Fibroblast of the aortic adventitia (primary cell): ENCODE results near the gene SF3B1. TPM values are rescaled to one million over a fixed set of nuclear protein-coding genes. Genes with fewer than 3 reads are reported as not detected.
"Not testable (repeated sequence)": the region's sequence is repeated elsewhere in the genome, so short reads cannot be mapped to it uniquely, and the experiment has no call there.

Experiments
- DNase-seq: peaks from one replicate; pipeline ENCODE4 v3.0.0-alpha.2; 2010; ENCODE audit warnings: low read depth
- H3K4me3 ChIP-seq: 2 replicates; pipeline ENCODE4 v1.5.1; 2011; ENCODE audit warnings: low read depth, mild to moderate bottlenecking, control low read depth, low read length, moderate library complexity
- total RNA-seq: library from RNA; depleted of rRNA; stranded (reverse); fragments of >200 nt; gene quantifications from 2 replicates; pipeline ENCODE4 v1.2.3, GENCODE V29; 2012; ENCODE audit warnings: low replicate concordance
- TF ChIP-seq, protein P1 (sequence below): IDR thresholded peaks from 2 replicates; pipeline ENCODE4 v1.5.1; 2011; ENCODE audit warnings: mild to moderate bottlenecking, low read length, control low read depth, inconsistent platforms; ENCODE audit not compliant: insufficient read depth

SF3B1 gene
- total RNA-seq, 1 donor: 243 TPM

DNA sequence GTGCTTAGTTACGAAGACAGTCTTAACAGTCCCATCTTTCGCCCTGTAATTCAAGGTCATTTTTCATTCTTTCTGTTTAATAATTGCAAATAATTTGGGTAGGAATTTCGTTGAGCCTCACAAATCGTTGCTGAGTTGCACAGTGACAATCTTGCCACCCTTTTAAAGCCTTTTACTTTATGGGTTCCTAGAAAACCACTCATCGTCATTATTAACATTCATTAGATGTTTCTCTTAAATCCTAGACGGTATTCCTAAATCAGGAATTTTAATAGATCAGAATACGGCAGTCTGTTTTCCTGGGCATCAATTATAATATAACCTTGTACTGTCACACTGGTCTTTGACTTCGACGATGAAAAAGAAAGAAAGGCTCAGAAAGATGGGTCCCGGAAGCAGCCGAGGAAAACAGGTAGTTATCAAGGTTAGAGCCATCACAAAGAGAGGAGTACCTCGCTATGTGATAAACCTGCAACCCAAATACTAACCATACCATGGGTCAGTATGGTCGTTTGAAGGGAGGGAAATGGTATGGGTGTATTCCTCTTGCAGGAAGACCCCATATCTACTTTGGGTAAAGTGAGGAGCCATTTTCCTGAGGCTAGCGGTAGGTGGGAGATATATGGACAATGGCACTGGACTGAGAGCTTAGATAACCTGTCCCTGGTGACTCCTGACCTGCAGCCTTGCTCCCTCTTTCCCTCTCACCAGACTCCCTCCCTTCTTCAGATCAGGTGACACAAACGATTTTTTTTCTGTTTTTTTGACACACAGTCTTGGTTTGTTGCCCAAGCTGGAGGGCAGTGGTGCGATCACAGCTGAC, 981 bp upstream of the SF3B1 start:
- peak overlapping the region; percentile 86 for H3K4me3 ChIP-seq
- TF ChIP-seq, protein P1, sequence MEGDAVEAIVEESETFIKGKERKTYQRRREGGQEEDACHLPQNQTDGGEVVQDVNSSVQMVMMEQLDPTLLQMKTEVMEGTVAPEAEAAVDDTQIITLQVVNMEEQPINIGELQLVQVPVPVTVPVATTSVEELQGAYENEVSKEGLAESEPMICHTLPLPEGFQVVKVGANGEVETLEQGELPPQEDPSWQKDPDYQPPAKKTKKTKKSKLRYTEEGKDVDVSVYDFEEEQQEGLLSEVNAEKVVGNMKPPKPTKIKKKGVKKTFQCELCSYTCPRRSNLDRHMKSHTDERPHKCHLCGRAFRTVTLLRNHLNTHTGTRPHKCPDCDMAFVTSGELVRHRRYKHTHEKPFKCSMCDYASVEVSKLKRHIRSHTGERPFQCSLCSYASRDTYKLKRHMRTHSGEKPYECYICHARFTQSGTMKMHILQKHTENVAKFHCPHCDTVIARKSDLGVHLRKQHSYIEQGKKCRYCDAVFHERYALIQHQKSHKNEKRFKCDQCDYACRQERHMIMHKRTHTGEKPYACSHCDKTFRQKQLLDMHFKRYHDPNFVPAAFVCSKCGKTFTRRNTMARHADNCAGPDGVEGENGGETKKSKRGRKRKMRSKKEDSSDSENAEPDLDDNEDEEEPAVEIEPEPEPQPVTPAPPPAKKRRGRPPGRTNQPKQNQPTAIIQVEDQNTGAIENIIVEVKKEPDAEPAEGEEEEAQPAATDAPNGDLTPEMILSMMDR: no peak
- DNase-seq: no peak

DNA sequence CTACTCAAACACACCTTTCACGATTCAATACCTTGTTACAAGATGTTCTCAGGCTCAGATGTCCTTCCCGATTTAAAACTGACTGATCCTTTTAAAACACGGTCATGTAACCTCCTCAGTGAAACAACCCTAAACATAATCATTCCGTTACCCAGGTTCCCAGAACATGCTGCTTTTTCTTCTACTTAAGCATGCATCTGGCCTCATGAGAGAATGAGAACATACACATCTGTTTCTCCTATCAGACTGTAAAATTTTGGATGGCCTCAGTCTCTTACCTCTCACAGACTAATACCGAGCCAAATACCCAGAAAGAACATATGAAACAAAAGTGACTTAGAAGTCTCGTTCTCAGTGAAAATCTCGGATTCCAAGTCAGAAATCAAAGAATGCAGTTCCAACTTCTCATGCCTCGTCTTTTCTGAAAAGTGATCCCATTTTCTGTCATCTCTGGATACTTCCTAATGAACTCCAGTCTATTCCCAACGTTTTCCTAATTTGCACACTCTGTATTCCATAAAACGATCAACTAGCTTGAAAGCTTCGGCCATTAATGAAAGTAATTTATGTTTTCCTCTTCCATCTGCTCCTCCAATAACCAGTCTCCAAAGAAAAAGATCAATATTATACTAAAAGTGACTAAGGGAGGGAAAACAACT, 919 bp downstream of the SF3B1 start:
- peak overlapping the region; percentile 89 for H3K4me3 ChIP-seq
- TF ChIP-seq, protein P1: no peak
- peak; percentile 32 for DNase-seq

DNA sequence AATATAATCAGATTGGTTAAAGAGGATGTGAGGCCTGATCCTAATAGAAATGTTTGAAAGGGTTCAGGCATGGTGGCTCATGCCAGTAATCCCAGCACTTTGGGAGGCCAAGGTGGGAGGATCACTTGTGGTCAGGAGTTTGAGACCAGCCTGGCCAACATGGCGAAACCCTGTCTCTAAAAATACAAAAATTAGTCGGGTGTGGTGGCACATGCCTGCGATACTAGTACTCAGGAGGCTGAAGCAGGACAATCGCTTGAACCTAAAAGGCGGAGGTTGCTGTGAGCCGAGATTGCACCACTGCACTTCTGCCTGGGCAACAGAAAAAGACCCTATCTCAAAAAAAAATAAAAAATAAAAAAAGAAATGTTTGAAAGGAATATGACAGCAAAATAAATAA, 2.3 kb downstream of the SF3B1 start:
- not testable (repeated sequence) for DNase-seq
- peak overlapping the region; percentile 40 for H3K4me3 ChIP-seq

DNA sequence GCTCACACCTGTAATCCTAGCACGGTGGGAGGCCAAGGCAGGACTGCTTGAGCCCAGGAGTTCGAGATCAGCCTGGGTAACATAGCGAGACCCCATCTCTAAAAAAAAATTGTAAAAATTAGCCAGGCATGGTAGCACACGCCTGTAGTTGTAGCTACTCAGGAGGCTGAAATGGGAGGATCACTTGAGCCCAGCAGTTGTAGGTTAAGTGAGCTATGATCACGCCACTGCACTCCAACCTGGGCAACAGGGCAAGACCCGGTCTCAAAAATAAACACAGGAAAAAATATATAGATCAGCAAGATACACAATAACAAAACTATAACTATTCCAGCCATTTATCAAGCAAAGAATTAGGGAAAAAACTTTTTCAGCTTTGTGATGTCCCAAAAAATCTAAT, 3.0 kb downstream of the SF3B1 start:
- H3K4me3 ChIP-seq: no peak overlapping the region
- DNase-seq: no peak
- TF ChIP-seq, protein P1: no peak

DNA sequence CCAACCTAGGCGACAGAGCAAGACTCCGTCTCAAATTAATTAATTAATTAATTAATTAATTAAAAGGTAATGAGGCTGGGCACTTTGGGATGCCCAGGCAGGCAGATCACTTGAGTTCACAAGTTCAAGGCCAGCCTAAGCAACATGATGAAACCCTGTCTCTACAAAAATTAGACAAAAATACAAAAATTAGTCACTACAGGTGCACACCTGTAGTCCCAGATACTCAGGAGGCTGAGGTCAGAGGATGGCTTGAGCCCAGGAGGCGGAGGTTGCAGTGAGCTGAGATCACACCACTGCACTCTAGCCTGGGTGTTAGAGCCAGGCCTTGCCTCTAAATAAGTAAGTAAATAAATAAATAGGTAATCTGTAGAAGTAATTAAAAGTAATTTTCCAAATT, 6.8 kb downstream of the SF3B1 start:
- TF ChIP-seq, protein P1: no peak
- no peak overlapping the region for H3K4me3 ChIP-seq
- no peak for DNase-seq

DNA sequence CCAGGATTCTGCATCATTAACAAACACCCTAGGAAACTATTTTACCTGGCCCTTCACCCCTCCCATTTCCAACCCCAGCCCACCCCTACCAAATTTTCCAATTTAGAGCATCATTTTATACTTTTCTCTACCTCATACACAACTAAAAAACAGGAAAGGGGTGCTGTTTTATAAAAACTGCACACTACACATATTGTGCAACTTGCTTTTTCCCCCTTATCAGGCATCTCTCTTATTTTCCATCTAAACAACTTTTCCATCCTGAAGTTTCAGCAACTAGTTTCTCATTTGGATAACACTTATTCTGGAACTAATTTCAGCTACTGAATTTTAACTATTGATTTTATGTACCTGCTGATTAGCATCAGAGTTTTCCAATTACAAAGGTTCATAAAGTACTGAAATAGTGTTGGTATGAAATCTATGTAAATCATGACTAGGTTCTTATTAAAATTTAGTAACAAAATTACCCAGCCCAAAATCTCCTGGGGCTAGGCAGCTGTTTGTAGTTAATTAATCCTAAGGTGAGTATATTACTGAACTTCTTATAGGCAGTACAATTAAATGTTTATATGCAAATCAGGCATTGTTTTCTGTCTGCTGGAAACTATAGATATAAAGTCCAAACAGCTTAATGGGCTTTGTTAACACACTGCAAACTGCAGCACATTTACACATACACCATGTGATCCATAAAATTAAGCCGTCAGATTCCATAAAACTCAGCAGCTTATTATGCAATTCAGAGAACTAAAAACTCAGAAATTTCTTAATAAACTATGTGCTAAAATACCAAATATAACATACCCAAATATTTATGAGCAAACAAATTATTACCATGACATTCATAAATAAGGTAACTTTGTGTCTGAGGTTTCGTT, 7.9 kb downstream of the SF3B1 start:
- no peak for DNase-seq
- TF ChIP-seq, protein P1: no peak
- no peak overlapping the region for H3K4me3 ChIP-seq

DNA sequence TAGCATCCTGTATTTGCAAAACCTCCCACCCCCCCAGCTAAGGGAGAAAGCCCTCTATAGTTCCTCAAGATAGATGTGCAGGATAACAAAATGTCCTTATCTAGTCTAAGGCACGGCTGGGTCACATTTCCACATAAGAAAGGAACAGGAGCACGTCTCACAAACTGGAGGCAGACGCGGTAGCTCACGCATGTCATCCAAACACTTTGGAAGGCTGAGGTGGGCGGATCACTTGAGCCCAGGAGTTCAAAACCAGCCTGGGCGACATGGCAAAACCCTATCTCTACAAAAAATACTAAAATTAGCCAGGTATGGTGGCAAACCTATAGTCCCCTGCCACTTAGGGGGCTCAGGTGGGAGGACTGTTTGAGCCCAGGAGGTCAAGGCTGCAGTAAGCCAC, 9.3 kb downstream of the SF3B1 start:
- TF ChIP-seq, protein P1: no peak
- DNase-seq: no peak
- H3K4me3 ChIP-seq: no peak overlapping the region
